HL-60/S4 (cell line): ENCODE data around the gene NPFFR2.
"Not testable (repeated sequence)": the region's sequence is repeated elsewhere in the genome, so short reads cannot be mapped to it uniquely, and the experiment has no call there.

Source experiments
- in situ Hi-C: fragments of 300-500 bp; cut with MboI; formaldehyde crosslinking; loops from 2 replicates; pipeline ENCODE4 v1.14.3; 2022; ENCODE audit warnings: low sequenced_read_pairs

Gene NPFFR2

DNA sequence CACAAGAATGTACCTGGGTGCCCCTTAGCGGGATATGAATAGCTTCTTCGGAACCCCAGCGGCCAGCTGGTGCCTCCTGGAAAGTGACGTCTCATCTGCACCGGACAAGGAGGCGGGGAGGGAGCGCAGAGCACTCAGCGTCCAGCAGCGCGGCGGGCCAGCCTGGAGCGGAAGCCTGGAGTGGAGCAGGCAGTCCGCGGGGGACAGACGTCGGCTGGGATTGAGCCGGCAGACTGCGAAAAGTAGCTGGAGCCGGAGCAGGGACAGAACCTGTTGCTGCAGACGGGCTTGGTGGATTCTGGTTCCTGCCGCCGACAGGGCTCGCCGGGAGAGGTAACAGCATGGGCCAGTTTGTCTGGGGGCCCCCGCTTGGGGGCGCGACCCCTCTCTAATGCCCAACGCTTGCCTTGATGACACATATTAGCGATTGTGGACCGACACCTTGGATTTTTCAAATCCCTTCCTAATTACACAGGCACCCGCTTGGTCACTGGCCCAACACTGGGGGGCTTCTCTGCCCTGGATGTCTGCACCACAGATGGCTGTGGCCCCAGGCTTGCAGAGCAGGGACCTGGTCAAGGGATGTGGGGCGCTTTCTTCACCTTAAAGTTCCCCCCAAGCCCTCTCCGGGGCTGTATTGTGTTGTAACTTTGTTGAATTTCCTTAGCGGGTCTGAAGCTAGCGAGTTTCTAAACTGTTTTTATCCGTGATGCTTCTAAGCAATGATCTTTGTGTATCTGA lies at the start of gene NPFFR2:
Gene NPFFR2, plus strand, starts transcription at position 133 of the 741 bp plus-strand sequence. CDS start 96,592 bp downstream, outside the sequence.
- in situ Hi-C loops = no loop called here

DNA sequence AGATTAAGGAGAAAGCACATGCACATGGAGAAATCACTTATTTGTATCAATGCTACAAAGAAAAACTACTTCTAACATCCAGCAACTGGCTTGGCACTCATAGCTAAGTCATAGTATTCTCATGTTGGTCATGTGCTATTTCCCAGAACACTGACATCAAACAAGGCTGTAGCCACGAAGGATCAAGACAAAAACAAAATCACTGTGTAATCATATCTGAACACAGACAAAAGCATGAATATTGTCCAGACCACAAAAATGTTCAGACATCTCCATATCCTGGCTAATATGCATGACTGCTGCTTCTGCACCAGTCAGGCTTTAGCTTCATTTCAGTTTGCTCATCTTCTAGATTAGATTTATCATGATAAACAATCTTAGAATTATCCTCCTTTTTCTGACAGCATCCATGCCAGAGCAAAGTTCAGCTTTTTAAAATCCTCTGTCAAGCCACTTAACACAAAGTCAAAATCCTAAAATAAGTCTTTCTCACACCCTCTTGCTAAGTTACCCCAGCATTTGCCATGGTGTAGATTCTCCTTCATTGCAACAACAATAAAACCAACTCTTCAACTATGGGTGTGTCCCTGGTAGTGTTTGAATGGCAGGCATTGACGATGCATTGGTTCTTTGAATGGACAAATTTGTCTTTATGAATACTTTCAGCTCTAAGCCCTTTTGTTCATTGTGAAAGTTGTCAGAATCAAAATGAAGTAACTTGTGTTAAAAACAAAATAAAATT lies 39.1 kb upstream of the NPFFR2 start:
- in situ Hi-C loops = no loop called here

DNA sequence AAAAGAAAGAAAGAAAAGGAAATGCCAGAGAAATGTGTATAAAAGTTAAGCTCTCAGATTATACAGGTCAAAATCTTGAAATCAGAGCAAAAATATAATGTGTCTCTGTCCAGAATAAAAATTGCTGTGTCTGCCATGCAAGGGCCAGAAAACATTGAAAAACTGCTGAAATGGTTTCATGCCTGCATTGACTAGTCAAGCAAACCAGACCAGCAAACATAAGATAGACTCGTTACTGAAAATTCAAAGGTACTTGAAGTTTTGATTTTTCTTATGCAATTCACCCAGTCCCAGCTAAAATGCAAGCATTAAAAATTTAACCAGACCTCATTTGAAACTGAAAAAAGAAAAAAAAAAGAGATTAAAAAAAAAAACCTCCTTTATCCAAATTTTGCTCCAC lies 37.2 kb upstream of the NPFFR2 start:
- in situ Hi-C loops = no loop called here

- in situ Hi-C loops = no loop called here
Measured at GRCh38 chr4:71995297-71995696, 36.5 kb upstream of the NPFFR2 start.

GRCh38 chr4:72006586-72006985 lies 25.2 kb upstream of the NPFFR2 start:
- in situ Hi-C loops = no loop called here

DNA sequence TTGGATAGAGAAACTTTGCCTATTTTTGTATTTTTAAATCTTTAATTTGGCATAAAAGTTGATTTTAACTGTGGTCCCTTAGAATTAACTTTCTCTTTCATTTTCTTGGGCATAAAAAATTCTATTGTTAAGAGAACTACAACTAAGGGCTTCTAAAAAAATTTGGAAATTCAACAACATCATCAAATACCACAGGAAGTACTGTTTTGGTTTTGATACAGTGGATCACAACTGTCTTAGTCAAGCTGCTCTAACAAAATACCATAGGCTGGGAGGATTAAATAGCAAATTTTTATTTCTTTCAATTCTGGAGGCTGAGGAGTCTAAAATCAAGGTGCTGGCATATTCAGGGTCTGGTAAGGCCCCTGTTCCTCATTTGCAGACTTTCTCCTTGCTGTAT lies 19.9 kb upstream of the NPFFR2 start:
- in situ Hi-C loops = no loop called here

DNA sequence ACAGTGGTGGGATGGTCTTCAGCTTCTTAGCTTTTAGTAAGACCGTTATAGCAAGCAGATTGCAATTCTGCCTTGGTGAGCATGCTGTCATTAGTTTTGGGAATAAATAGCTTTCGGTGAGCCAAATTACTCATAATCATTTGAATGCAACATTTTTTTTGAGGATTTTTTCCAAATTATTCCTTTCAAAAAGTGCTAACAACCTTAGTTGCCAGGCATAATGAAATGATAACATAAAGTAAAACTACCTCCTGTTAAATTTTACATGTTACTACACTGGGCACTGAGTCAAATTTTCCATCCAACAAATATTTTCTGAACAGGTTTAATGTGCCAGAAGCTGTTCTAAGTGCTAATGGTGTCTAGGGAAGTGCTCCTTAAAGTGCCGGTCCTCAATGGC lies 15.8 kb upstream of the NPFFR2 start:
- in situ Hi-C loops = no loop called here

DNA sequence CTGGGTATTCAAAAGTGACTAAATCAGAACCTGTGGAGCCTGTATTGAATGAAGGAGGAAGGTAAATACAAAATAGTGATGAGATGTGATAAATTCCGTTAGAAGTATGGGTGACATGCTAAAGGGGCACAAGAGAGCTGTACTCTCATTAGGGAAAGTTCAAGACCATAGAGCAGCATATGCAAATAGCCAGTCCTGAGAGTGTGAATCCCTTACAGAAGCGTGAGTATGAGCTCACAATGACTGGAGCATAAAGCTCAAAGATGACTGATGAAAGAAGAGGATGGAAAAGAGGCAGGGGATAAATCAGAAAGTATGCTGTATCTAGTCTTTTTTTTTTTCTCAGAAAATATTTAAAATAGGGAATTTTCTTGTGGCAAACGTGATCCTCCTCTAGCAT lies 12.1 kb upstream of the NPFFR2 start:
- in situ Hi-C loops = no loop called here

DNA sequence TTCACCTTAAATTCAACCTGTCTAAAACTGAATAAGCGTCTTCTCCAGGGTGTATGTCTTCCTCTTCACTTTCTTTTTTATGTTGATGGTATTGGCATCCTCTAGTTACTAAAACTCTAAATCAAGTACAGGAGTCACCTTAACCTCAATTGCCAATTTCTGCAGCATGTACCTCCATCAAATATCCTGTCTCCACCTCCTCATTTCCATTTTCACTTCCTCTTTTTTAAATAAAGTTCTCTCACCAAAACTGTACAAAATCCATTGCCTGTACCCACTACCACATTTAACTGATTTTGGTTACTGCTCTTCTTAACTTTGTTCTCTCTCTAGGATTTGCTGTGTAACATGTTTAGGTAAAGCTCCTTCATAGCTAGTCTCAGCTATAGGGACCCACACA lies 9.2 kb upstream of the NPFFR2 start:
- in situ Hi-C loops = no loop called here

- in situ Hi-C loops = no loop called here
Measured at GRCh38 chr4:72055566-72055965, 23.8 kb downstream of the NPFFR2 start.

DNA sequence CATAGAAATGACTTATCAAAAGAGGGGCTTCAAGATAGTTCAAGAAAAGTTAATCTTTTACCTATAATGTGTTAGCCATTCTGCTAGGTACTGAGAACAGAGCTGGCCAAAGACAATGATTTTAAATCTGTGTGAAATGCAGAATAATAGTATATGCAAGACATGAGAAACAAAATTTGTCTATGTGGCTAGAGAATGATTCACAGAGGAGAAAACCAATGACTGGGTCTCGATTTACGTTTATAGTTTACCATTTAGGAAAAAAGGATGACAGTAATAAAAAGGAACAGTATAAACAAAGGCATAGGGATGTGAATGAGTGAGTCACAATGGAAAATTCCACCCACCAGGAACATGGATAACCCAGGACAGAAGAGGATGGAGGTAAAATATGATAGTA lies 31.9 kb downstream of the NPFFR2 start:
- in situ Hi-C loops = no loop called here

GRCh38 chr4:72067051-72067450 lies 35.3 kb downstream of the NPFFR2 start:
- in situ Hi-C loops = no loop called here

DNA sequence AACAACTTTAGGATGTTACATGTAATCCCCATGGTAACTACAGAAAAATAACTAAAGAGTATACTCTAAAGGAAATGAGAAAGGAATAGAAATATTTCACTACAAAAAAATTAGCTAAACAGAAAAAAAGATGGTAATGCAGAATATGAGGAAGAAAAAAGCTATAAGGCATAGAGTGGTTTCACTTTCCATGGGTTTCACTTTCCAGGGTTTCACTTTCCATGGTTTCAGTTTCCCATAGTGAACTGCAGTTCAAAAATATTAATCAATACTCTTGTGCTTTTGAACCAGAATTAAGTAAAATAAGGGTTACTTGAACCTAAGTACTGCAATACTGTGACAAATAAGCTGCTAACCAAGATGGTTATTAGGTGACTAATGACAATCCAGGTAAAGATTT lies 42.0 kb downstream of the NPFFR2 start:
- in situ Hi-C loops = no loop called here

DNA sequence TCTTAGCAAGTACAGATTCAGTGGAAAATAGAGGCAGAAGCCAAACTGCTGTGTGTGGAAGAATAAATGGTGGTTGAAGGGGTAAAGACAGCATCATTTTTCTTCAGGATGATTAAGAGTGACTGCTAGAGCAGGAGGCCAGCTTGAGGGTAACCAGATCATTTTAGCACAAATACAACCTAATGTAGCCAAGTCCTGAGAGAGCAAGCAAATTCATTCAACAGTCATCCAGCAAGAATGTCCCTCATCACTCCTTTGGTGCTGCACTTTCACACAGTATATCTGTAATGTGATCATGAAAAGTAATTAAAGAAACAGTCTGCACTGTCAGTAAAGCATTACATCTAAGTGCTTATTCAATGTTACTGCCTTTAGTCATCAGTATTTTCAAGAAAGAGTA lies 44.8 kb downstream of the NPFFR2 start:
- in situ Hi-C loops = no loop called here

DNA sequence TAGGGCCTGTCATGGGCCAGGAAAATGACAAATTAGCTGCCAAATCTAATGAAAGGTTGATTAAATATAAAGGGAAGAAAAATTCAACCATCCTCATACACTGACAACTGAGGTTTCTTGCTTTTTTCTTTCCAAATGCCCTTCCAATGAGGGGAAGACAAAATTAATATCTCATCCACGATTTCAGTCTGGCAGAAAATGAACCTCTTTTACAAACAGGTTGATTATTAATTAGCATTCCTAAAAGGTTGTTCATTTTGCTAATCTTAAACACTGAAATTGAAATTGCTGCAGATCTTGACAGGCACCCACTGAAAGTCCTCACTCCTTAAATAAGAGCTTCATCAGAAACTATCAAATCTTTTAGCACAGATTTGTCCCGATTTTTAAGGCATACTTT lies 45.5 kb downstream of the NPFFR2 start:
- in situ Hi-C loops = no loop called here

- in situ Hi-C loops = no loop called here
Measured at GRCh38 chr4:72084587-72085011, 52.8 kb downstream of the NPFFR2 start.

DNA sequence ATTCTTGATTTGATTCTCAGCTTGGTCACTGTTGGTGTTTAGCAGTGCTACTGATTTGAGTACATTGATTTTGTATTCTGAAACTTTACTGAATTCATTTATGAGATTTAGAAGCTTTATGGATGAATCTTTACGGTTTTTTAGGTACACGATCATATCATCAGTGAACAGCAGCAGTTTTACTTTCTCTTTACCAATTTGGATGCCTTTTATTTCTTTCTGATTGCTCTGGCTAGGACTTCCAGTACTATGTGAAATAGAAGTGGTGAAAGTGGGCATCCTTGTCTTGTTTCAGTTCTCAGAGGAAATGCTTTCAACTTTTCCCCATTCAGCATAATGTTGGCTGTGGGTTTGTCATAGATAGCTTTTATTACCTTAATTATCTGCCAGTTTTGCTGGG lies 58.8 kb downstream of the NPFFR2 start:
- in situ Hi-C loops = not testable (repeated sequence)

GRCh38 chr4:72094059-72094797 lies 62.4 kb downstream of the NPFFR2 start:
- in situ Hi-C loops = no loop called here

DNA sequence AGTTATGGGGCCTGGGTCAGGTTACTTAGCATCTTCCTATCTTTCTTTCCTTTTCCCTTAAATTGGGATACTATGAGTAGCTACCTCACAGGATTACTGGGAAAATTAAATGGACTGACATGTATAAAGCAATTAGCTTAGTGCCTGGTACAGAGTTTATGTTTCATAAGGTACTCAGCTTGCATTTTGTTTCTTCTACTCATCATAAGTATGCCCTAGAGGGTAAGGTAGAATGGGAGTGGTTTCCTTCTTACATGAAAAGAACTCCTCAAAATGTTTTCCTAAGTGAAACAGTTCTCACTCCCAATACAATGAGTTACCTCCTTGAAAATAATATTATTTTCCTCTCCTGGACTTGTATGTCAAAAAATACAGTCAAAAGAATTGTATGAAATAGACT lies 75.7 kb downstream of the NPFFR2 start:
- in situ Hi-C loops = no loop called here

GRCh38 chr4:72109364-72109763 lies 77.6 kb downstream of the NPFFR2 start:
- in situ Hi-C loops = no loop called here

DNA sequence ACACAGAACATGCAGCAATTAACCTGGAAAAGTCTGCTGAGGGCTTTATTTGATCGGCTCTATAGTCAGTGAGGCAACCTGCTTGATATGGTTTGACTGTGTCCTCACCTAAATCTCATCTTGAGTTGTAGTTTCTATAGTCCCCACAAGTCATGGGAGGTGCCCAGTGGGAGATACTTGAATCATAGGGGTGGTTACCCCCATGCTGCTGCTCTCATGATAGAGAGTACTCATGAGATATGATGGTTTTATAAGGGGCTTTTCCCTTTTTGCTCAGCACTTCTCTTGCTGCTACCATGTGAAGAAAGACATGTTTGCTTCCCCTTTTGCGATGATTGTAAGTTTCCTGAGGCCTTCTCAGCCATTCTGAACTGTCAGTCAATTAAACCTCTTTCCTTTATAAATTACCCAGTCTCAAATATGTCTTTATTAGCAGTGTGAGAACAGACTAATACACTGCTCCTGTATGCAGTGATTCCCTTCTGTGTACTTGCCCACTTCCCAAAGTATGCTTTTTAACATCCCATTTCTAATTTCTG lies 78.2 kb downstream of the NPFFR2 start:
- in situ Hi-C loops = no loop called here
